ACHN (cell line): ENCODE data around the gene TMEM258.

ENCODE experiments used
- DNase-seq: peaks from one replicate; pipeline ENCODE4 v3.0.0-alpha.2; 2015
- in situ Hi-C: cut with HindIII; loops from 2 replicates; pipeline ENCODE4 v1.10.0; 2017; ENCODE audit warnings: low sequenced_read_pairs, low pct_ligation_motif_present, low pct_unique_long_range_greater_than_20kb

TMEM258 gene

DNA sequence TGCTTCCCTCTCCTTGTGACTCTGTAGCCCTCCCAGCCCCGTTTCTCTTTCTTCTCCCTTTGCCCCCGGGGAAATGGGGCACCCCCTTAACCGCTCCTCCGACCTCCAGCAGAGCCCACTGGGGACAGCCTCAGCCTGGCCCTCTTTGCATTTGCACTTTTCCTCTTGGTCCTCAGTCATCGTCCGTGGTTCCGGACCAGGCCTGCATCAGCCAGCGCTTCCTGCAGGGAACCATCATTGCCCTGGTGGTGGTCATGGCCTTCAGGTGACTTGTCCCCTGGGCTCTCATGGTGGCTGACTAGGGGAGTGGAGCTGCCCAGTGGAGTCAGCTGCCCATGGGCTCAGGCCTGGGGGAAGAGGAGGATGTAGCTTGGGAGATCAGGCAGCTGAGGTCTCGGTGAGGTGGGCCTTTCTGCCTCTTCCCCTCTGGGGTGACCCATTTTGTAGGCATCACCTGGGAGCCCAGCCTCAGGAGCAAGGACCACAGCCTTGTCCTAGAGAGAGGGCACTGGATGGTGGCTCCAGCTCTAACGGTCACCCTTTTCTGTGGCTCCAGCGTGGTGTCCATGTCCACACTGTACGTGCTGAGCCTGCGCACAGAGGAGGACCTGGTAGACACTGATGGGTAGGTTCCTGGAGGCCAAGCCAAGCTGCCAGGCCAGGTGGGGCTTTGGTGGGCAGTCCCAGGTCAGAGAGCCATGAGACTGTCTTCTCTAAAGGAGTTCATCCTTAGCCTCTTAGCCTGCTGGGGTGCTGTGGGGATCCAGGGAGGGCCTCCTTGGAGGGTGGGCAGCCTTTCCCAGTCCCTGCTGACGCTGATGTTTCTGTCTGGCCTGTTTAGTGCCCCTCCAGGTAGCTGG lies 12.5 kb downstream of the TMEM258 start:
- in situ Hi-C loops: no loop called here
- no peak for DNase-seq

DNA sequence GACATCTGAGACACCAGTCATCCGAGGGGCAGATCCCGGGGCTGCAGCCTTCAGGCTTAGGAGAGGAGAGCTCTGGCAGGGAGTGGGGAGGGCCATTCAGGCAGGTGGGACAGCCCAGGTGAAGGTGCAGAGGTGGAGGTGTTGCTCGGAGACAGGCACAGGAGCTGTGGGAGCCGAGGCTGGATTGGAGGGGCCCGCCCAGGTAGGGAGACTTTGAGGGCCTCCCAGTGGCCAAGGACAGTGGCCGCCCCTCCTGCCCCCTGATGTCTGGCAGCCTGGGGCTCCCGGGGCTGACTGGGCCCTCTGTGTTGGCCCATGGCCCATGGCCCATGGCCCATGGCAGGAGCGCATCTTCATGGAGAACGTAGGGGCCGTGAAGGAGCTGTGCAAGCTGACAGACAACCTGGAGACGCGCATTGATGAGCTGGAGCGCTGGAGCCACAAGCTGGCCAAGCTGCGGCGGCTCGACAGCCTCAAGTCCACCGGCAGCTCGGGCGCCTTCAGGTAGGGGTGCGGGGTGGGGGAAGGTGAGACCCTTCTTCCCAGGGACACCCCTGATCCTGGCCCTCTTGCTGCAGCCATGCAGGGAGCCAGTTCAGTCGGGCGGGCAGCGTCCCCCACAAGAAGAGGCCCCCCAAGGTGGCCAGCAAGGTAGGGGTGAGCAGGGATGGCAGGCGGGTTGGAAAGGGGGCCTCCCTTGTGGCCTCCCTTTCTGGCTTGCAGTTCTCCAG lies 13.3 kb downstream of the TMEM258 start:
- in situ Hi-C loops: no loop called here
- DNase-seq: no peak

DNA sequence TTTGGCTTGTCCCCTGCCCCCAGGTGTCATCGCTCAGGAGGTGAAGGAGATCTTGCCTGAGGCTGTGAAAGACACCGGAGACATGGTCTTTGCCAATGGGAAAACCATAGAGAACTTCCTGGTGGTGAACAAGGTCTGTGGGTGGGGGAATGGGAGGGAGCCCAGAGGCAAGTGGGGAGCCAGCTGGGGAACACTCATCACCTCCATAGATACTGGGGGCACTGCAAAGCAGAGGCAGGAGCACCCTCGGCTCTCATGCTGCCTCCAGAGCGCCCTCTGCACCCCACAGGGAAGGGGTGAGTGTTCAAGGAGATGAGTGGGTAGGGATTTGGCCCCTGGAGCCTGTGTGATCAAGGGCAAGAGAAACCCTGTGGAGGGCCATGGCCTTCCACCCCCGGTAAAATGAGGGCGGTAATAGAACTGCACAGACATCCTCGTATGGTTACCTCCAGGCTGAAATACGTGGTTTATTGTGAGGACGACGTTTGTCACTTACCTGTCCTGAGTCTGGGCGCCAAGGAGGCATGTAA lies 14.0 kb downstream of the TMEM258 start:
- DNase-seq: no peak
- in situ Hi-C loops: no loop called here

DNA sequence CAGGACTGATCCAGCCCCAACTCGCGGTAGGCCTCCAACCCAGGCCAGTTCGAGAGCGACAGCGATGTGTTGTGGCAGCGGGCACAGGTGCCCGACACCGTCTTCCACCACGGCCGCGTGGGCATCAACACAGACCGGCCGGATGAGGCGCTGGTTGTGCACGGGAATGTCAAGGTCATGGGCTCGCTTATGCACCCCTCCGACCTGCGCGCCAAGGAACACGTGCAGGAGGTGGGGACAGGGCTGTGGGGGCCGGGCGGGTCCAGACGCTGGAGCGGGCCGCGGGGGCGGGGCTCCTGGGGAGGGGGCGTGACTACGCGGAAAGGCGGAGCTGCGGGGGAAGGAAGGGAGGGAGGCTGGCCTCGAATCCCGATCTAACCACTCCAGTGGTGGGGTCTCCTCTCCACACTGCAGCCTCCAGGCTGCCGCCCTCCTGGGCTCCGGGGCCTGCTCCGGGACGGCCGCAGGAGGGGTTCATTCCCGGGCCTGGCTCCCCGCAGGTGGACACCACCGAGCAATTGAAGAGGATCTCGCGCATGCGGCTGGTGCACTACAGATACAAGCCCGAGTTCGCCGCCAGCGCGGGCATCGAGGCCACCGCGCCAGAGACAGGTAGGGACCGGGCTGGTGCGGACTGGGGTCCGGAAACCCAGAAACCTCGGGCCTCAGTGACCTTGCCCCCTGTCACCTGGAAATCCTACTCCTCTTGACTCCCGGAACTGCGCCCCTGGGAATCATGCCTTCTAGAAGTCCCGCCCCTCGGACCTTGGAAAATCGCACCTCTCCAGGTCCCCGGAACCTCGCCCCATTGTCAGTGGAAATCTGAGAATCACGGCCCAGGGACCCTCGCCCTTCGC lies 14.9 kb downstream of the TMEM258 start:
- in situ Hi-C loops: no loop called here
- DNase-seq: no peak

DNA sequence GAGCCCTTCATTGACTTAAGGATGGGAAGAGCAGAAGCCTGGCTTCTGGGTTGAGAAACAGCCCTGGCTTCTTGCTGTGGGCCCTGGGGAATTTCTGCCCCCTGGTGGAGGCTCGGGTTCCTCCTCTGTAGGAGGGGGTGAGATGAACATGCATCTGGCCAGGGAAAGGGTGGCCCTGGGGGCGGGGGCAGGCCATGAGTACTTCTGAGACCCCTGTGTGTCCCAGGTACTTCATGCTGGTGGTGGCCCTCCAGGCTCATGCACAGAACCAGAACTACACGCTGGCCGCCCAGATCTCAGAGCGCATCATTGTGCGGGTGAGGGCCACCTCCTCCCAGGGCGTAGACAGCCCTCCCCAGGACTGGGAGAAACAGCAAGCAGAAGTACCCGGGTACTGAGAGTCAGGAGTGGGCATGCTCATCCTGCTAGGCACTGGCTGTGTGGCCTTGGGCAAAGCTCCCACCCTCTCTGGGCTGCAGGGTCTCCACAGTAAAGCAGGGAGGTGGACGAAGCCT lies 15.8 kb downstream of the TMEM258 start:
- peak; percentile 63 for DNase-seq
- in situ Hi-C loops: no loop called here

DNA sequence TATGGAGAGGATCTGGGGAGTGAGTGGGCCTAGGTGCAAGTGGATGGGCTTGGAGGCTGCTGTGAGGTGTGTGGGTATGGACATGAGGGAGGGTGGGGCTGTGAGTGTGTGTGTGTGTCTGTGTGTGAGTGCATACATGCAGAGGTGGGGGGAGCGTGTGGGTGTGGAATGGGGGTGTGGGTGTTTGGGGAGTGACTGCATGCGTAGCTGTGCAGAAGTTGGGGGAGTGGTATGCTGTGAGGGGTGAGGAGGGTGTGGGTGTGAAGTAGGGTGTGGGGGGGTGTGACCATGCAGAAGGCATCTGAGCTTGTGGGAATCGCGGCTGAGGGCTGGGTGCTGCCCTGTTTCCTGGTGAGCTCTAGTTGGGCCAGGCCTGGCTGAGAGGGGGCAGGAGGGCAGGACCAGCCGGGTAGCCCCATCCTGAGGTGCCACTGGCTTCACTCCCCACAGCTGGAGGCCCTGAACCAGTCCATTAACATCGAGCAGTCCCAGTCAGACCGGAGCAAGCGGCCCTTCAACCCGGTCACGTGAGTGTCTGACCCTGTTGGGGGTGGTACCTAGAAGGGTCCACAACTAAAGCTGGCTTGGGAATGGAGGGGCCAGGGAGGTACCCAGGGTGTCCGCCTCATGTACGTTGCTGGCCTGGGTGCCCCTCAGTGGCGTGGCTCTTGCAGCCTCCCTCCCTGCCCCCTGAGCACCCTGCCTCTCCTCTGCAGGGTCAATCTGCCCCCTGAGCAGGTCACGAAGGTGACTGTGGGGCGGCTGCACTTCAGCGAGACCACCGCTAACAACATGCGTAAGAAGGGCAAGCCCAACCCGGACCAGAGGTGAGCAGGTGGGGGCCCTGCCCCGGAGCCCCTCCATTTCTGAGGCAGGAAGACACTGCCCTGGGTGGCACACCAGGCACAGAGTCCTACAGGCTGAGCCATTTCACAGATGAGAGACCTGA lies 16.5 kb downstream of the TMEM258 start:
- in situ Hi-C loops: no loop called here
- DNase-seq: no peak

DNA sequence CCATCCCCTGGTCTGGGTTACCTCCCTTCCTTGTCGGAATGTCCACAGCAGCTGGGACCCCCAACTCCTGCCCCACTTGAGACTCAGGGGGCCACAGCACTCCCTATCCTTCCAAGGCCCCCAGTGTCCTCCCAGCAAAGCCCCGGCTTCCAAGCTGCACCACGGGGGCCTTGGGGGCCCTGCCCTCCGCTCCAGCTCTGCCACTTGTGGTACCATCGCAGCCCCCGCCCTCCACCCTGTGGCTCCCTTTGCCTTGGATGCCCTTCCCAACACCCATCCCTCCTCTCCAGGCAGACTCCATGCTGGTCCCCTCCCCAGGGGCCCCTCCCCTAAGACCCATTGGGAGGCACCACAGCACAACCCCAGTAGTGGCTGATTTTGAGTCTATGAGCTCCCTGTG lies 17.3 kb downstream of the TMEM258 start:
- no peak for DNase-seq
- in situ Hi-C loops: no loop called here

DNA sequence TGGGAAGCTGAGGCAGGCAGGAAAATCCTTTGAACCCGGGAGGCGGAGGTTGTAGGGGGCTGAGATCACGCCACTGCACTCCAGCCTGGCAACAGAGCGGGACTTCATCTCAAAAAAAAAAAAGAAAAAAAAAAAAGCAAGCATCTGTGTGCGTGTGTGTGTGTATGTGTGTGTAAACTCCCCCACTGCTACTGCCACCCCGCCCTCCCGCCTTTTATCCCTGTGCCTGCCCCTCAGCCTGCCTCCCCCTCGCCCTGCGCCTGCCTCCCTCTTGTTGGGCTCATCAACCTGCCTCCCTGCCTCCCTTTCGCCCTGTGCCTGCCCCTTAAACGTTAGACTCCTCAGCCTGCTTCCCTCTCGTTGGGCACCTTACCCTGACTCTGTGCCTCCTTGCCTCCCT lies 18.0 kb downstream of the TMEM258 start:
- DNase-seq: no peak
- in situ Hi-C loops: no loop called here

DNA sequence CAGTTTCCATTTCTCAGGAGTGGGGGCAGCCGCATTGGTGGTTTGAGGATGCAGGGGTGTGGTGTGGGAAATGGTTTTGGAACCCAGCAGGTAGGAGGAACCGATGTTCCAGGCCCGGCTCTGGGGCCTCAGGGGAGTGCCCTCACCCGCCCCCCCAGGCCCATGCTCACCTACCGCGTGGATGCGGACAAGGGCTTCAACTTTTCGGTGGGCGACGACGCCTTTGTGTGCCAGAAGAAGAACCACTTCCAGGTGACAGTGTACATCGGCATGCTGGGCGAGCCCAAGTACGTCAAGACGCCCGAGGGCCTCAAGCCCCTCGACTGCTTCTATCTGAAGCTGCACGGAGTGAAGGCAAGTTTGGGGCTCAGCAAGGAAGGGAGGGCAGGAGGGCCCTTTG lies 18.6 kb downstream of the TMEM258 start:
- in situ Hi-C loops: no loop called here
- DNase-seq: no peak

DNA sequence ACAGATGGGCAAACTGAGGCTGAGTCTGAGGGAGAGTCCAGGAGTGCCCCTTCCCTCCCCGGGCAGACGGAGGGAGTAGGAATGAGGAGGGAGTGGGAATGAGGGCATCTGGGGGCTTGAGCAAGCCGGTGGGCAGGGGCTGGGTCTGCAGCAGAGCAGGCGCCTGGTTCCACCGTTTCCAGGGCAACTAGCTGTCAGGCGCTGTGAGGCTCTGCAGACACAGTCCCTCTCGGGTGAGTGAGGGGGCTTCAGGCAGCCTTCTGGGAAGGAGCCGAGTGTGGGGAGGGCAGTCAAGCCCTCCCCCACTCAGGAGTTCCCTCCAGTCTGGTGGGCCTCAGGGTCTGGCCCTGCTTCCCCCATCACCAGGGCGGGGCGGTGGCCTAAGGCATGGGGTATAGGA lies 19.0 kb downstream of the TMEM258 start:
- in situ Hi-C loops: no loop called here
- no peak for DNase-seq

DNA sequence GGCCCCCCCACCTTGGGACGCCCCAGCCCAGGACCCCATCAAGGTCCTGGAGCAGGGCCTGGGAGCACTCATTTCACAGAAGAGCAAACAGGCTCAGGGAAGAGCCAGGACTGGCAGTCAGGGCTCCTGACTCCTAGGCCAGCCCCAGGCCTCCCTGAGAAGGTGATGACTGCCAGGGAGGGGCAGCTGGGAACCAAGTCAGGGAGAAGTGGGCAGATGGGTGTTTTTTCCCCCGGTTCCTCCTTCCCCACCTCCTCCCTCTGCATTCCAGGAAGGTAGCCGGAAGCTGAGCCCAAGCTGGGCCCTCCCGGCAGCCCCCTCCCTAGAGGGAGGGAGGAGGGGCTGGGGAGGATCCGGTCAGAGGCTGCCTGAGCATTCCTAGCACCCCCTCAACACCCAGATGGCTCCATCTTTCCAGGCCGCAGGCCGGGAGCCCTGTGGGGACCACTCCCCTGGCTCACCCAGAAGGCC lies 20.4 kb downstream of the TMEM258 start:
- DNase-seq: no peak
- in situ Hi-C loops: no loop called here

DNA sequence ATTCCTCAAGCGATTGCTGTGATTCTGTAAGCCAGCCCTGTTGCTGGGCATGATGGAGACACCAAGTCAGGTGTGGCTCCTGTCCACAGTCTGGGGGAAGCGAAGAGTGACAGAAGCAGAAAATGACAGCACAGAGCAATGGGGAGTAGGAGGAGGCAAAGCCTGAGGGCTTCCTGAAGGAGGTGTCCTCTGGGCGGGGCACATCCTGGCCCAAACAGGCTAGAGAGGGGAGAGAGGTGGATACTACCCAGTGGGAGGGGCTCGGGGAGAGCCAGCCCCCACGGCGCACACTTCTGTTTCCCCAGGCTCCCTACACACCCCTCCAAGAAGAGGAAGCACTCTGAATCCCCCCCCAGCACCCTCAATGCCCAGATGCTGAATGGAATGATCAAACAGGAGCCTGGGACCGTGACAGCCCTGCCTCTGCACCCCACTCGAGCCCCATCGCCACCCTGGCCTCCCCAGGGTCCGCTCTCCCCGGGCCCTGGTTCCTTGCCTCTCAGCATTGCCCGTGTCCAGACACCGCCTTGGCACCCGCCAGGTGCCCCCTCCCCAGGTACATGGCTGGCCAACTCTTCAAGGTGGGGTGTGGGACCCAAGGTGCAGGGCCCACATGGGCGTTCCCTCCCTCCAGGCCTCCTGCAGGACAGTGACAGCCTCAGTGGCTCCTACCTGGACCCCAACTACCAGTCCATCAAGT lies 21.1 kb downstream of the TMEM258 start:
- in situ Hi-C loops: no loop called here
- DNase-seq: no peak

DNA sequence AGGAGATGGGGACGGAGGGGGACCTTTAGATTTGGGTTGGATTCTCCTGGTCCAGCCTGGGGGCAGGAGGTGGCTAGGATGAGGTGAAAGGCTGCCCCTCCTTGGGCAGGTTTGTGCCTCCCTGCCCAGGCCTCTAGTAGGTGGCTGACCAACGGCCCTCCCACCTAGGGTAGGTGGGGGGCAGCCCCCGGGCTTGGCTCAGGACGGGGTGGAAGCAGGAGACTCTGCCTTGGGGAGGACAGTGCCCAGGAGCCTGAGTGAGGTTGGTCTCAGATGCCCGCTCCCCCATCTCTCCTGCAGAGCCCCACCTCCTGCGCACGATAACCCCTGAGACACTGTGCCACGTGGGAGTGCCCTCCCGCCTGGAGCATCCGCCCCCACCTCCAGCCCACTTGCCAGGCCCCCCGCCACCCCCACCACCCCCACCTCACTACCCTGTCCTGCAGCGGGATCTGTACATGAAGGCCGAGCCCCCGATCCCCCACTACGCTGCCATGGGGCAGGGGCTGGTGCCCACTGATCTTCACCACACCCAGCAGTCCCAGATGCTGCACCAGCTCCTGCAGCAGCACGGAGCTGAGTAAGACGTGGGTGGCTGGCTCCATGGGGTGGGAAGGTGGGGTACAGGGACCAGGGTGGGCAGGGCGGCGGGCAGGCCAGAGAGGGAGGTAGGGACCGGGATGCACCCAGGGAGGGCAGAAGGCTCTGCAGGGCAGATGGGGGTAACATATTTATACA lies 22.3 kb downstream of the TMEM258 start:
- in situ Hi-C loops: no loop called here
- DNase-seq: no peak

DNA sequence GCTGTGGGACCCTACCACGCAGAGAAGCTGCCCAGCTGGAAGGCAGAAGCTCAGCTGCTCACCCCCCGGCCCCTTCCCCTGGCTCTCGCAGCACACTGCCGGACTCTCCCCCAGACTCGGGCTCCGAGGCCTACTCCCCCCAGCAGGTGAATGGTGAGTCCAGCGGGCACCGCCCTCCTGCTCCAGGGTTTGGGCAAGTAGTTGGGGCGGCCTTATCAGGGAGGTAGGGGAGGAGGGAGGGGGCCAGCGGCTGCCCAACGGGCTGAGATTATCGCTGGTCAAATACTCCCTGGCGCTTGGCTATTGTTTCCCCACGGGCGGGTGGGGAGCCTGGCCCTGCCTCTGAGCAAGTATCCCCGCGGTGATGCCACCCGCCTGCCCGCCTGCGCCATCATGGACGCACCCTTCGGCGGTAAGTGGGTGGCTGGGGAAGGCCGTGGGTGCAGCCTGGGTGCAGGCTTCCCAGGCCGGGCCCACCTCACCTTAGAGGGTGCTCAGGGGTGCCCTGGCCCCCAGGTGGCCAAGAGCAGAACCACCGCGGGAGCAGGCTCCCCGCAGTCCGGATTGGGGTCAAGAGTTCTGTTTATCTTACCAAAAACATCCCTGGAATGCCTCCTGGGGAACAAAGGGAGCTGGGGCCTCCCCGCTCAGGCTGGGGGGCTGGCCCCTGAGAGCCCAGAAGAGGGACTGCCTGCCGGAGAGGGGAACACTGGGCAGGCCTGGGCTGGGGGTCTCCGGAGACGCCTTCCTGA lies 23.1 kb downstream of the TMEM258 start:
- in situ Hi-C loops: no loop called here
- no peak for DNase-seq

DNA sequence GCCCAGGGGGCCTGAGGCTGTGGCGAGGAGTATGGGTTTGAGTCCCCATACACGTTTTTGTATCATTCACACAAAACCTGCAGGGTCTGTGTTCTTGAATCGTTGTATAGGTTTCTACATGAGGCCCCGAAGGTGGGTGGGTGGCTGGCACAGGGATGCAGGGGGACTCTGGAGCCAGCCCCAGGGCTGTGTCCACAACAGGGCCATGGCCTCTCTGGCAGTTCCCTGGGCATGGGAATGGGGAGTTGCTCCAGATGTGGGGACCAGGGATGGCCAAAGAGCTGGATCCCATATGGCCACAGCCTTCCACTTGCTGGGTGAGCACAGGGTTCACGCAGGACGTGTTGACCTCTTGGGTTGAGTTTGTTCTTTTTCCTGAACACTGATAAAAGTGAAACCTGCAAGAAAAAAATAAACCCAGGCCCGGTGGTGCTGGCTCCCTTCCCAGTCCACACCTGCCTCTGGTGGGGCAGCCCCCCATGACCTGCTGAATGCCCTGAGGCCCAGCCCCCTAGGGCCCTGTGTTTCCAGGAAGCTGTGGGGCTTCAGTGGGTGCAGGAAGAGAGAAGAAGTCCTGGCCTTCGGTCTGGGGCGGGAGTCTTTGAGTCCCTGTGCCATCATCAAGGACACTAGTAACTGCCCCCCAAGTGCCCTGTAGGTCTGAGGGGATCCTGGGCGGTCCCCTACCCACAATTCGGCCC lies 23.9 kb downstream of the TMEM258 start:
- no peak for DNase-seq
- in situ Hi-C loops: no loop called here
